ENCODE data around the gene KANSL1. TPM values are rescaled to one million over a fixed set of nuclear protein-coding genes. Genes with fewer than 3 reads are reported as not detected.

The KANSL1 gene
- total and polyA plus RNA-seq, 7 experiments from 2014 or later, result 17.4 to 230 (median 163) TPM

DNA sequence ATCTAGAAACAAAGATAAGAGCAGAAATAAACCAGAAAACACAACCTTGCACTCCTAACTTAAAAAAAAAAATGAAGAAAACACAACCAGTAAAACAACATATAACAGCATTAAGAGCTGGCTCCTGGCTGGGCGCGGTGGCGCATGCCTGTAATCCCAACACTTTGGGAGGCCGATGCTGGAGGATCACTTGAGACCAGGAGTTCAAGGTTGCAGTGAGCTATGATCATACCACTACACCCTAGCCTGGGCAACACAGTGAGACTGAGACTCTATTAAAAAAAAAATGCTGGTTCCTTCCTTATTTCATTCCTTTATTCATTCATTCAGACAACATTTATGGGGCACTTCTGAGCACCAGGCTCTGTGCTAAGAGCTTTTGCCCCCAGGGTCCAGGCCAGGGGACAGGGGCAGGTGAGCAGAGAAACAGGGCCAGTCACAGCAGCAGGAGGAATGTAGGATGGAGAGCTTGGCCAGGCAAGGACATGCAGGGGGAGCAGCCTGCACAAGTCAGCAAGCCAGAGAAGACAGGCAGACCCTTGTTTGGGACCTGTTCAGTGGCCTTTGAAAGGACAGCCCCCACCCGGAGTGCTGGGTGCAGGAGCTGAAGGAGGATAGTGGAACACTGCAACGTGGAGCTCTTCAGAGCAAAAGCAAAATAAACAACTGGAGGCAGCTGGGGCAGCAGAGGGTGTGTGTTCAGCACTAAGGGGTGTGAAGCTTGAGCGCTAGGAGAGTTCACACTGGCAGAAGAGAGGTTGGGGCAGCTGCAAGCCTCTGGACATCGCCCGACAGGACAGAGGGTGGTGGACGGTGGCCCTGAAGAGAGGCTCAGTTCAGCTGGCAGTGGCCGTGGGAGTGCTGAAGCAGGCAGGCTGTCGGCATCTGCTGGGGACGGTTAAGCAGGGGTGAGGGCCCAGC is 191.6 kb downstream of the KANSL1 start:
- no peak overlapping the region for H3K4me3 ChIP-seq (ENCODE audit: low read length)
- no peak for DNase-seq

DNA sequence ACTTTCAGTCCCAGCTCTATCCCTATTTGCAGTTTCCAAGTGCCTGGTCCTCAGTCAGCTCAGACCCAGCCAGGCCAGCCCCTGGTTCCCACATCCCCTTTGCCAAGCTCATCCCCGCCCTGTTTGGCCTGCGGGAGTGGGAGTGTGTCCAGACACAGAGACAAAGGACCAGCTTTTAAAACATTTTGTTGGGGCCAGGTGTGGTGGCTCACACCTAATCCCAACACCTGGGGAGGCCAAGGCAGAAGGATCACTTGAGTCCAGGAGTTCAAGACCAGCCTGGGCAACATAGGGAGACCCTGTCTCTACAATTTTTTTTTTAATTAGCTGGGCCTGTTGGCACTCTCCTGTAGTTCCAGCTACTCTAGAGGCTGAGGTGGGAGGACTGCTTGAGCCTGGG is 192.5 kb downstream of the KANSL1 start:
- Histone ChIP-seq H3K36me3 (ENCODE audit: control insufficient read depth in 2 of 3, insufficient read depth in 3 of 3, low read length in 3 of 3) (no peaks in the 10 kb centered on the region), H3K27me3 (ENCODE audit: control insufficient read depth in 2 of 2, insufficient read depth in 2 of 2, low read length in 2 of 2) (no peaks in the 10 kb centered on the region), H3K27ac (ENCODE audit: low read depth, low read length) (no peak overlapping the region), H3K4me3 (ENCODE audit: low read length) (no peak overlapping the region), H3K9me3 (ENCODE audit: control insufficient read depth in 2 of 3, low read length in 3 of 3) (no peaks in the 10 kb centered on the region), H3K4me1 (ENCODE audit: control insufficient read depth in 2 of 2, insufficient read depth in 2 of 2, low read length in 2 of 2) (no peaks in the 10 kb centered on the region)
- ChIA-PET POLR2A (no interaction called here), CTCF (interaction anchor here (1.1 to 5.2 kb wide), 3 partner anchors 44 to 286 kb away, joined by 5 to 29 read pairs (median 29); no protein-coding TSS in a partner anchor)
- Mint-ChIP-seq H3K27ac (no peak overlapping the region), H3K36me3 (peaks cover 0 to under 1% (median 0%) of the 10 kb centered on the region in 5 donors), H3K4me3 (no peak overlapping the region), H3K4me1 (peaks cover 0 to 4% (median 0%) of the 10 kb centered on the region in 7 donors), H3K9me3 (no peaks in the 10 kb centered on the region), H3K27me3 (peaks cover 0 to under 1% (median 0%) of the 10 kb centered on the region in 5 donors)
- no peak for DNase-seq
- no peak for ATAC-seq
- intact Hi-C loops (cut with micrococcal nuclease), result loop anchor here in 1 of 2 donors (5.0 kb wide), 1 partner anchor 42 kb away; no protein-coding TSS in a partner anchor

More for the DNA sequence above, 191.6 kb downstream of the KANSL1 start:
- Mint-ChIP-seq H3K9me3 (no peaks in the 10 kb centered on the region), H3K27ac (no peak overlapping the region), H3K36me3 (peaks cover 0 to 5% (median 0%) of the 10 kb centered on the region in 5 donors), H3K4me1 (peaks cover 0 to 4% (median 0%) of the 10 kb centered on the region in 7 donors), H3K4me3 (no peak overlapping the region), H3K27me3 (peaks cover 0 to 5% (median 0%) of the 10 kb centered on the region in 5 donors)
- Histone ChIP-seq H3K27ac (ENCODE audit: low read depth, low read length) (no peak overlapping the region), H3K9me3 (ENCODE audit: control insufficient read depth in 2 of 3, low read length in 3 of 3) (no peaks in the 10 kb centered on the region), H3K27me3 (ENCODE audit: control insufficient read depth in 2 of 2, insufficient read depth in 2 of 2, low read length in 2 of 2) (no peaks in the 10 kb centered on the region), H3K36me3 (ENCODE audit: control insufficient read depth in 2 of 3, insufficient read depth in 3 of 3, low read length in 3 of 3) (no peaks in the 10 kb centered on the region), H3K4me1 (ENCODE audit: control insufficient read depth in 2 of 2, insufficient read depth in 2 of 2, low read length in 2 of 2) (no peaks in the 10 kb centered on the region)
- intact Hi-C loops (cut with micrococcal nuclease), result loop anchor here (1.0 to 5.0 kb wide), 10 partner anchors 19 to 573 kb away; no protein-coding TSS in a partner anchor
- CTCF ChIA-PET, result interaction anchor here (0.5 to 5.2 kb wide), 12 partner anchors 15 to 1331 kb away, joined by 3 to 29 read pairs (median 6); partner anchors contain the start of gene KANSL1
- POLR2A ChIA-PET, result interaction anchor here (0.9 kb wide), 1 partner anchor 202 kb away, joined by 3 read pairs; no protein-coding TSS in a partner anchor
- no peak for ATAC-seq

DNA sequence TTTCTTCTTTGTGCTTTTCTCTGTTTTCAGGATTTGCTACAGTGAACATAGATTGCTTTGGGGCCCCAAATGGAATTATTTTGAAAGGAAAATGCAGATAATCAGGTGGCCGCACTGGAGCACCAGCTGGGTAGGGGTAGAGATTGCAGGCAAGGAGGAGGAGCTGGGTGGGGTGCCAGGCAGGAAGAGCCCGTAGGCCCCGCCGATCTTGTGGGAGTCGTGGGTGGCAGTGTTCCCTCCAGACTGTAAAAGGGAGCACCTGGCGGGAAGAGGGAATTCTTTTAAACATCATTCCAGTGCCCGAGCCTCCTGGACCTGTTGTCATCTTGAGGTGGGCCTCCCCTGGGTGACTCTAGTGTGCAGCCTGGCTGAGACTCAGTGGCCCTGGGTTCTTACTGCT is 192.9 kb downstream of the KANSL1 start:
- H3K4me1 Mint-ChIP-seq, result peaks cover 0 to 4% (median 0%) of the 10 kb centered on the region in 7 donors
- CTCF ChIA-PET, result interaction anchor here (1.1 to 5.2 kb wide), 4 partner anchors 13 to 287 kb away, joined by 4 to 29 read pairs (median 17); no protein-coding TSS in a partner anchor
- no peaks in the 10 kb centered on the region for H3K4me1 ChIP-seq (ENCODE audit: control insufficient read depth in 2 of 2, insufficient read depth in 2 of 2, low read length in 2 of 2)
- POLR2A ChIA-PET, result no interaction called here
- no peak overlapping the region for H3K4me3 ChIP-seq (ENCODE audit: low read length)
- H3K36me3 ChIP-seq (ENCODE audit: control insufficient read depth in 2 of 3, insufficient read depth in 3 of 3, low read length in 3 of 3), result no peaks in the 10 kb centered on the region
- H3K27ac Mint-ChIP-seq, result no peak overlapping the region
- DNase-seq, result no peak
- H3K27me3 ChIP-seq (ENCODE audit: control insufficient read depth in 2 of 2, insufficient read depth in 2 of 2, low read length in 2 of 2), result no peaks in the 10 kb centered on the region
- H3K27me3 Mint-ChIP-seq, result no peaks in the 10 kb centered on the region
- ATAC-seq, result no peak
- H3K36me3 Mint-ChIP-seq, result no peaks in the 10 kb centered on the region
- no peaks in the 10 kb centered on the region for H3K9me3 ChIP-seq (ENCODE audit: control insufficient read depth in 2 of 3, low read length in 3 of 3)
- no peak overlapping the region for H3K27ac ChIP-seq (ENCODE audit: low read depth, low read length)
- no peaks in the 10 kb centered on the region for H3K9me3 Mint-ChIP-seq
- no peak overlapping the region for H3K4me3 Mint-ChIP-seq
- intact Hi-C loops (cut with micrococcal nuclease), result loop anchor here in 1 of 2 donors (5.0 kb wide), 1 partner anchor 42 kb away; no protein-coding TSS in a partner anchor

DNA sequence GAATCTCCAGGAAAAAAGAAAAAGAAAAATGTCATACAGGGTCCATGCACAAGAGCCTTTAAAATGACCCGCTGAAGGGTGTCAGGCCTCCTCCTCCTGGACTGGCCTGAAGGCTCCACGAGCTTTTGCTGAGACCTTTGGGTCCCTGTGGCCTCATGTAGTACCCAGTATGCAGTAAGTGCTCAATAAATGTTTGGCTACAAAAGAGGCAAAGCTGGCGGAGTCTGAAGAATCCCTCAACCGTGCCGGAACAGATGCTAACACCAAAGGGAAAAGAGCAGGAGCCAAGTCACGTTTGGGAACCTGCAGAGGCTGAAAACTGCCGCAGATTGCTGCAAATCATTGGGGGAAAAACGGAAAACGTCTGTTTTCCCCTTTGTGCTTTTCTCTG is 193.3 kb downstream of the KANSL1 start:
- no peaks in the 10 kb centered on the region for H3K9me3 Mint-ChIP-seq
- no peaks in the 10 kb centered on the region for H3K36me3 ChIP-seq (ENCODE audit: control insufficient read depth in 2 of 3, insufficient read depth in 3 of 3, low read length in 3 of 3)
- H3K36me3 Mint-ChIP-seq, result no peaks in the 10 kb centered on the region
- no peak overlapping the region for H3K4me3 Mint-ChIP-seq
- no peak overlapping the region for H3K27ac ChIP-seq (ENCODE audit: low read depth, low read length)
- no peak overlapping the region for H3K27ac Mint-ChIP-seq
- intact Hi-C loops (cut with micrococcal nuclease), result loop anchor here in 1 of 2 donors (5.0 kb wide), 1 partner anchor 42 kb away; no protein-coding TSS in a partner anchor
- no peaks in the 10 kb centered on the region for H3K4me1 ChIP-seq (ENCODE audit: control insufficient read depth in 2 of 2, insufficient read depth in 2 of 2, low read length in 2 of 2)
- peaks cover 0 to 4% (median 0%) of the 10 kb centered on the region in 7 donors for H3K4me1 Mint-ChIP-seq
- H3K9me3 ChIP-seq (ENCODE audit: control insufficient read depth in 2 of 3, low read length in 3 of 3), result no peaks in the 10 kb centered on the region
- no peaks in the 10 kb centered on the region for H3K27me3 ChIP-seq (ENCODE audit: control insufficient read depth in 2 of 2, insufficient read depth in 2 of 2, low read length in 2 of 2)
- no peak for DNase-seq
- no peaks in the 10 kb centered on the region for H3K27me3 Mint-ChIP-seq
- ChIA-PET POLR2A (no interaction called here), CTCF (interaction anchor here (1.1 to 1.7 kb wide), 2 partner anchors 13 to 287 kb away, joined by 4 to 5 read pairs; no protein-coding TSS in a partner anchor)
- H3K4me3 ChIP-seq (ENCODE audit: low read length), result no peak overlapping the region
- ATAC-seq, result no peak

DNA sequence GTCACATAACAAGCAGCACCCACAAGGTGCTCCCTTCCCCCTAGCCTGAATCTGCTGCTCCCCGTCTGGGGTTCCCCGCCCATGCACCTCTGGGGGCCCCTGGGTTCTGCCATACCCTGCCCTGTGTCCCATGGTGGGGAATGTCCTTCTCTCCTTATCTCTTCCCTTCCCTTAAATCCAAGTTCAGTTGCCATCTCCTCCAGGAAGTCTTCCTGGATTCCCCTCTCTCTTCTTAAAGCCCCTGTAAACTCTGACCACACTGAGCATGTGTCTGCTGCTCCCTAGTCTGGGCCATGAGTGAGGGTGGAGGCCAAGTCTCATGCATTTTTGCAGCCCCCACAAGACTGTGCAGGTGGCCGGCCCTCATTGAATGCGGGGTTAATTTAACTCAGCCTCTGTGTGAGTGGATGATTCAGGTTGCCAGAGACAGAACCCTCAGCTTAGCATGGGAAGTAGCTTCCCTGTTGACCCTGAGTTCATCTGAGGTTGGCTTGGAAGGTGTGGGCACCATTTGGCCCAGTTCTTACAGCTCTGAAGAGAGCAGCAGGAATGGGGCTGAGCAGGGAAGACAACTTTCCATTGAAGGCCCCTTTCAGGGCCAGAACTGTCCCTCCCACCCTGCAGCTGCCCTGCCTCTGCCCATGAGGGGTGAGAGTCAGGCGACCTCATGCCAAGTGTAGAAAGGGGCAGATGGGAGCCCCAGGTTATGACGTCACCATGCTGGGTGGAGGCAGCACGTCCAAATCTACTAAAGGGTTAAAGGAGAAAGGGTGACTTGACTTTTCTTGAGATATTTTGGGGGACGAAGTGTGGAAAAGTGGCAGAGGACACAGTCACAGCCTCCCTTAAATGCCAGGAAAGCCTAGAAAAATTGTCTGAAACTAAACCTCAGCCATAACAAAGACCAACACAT is 194.0 kb downstream of the KANSL1 start, which contains the start of gene STH:
STH (plus strand) TSS at position 264 of the 913 bp plus-strand sequence; CDS start at position 294, 30 bp downstream.
- Mint-ChIP-seq H3K4me1 (peaks cover 0 to 4% (median 0%) of the 10 kb centered on the region in 7 donors), H3K9me3 (no peaks in the 10 kb centered on the region), H3K4me3 (no peak within 1 kb of the TSS), H3K27ac (no peak within 1 kb of the TSS), H3K36me3 (no peaks in the 10 kb centered on the region), H3K27me3 (no peaks in the 10 kb centered on the region)
- DNase-seq, result no peak
- POLR2A ChIA-PET, result no interaction called here
- H3K9me3 ChIP-seq (ENCODE audit: control insufficient read depth in 2 of 3, low read length in 3 of 3), result no peaks in the 10 kb centered on the region
- H3K27ac ChIP-seq (ENCODE audit: low read depth, low read length), result no peak within 1 kb of the TSS
- no peaks in the 10 kb centered on the region for H3K36me3 ChIP-seq (ENCODE audit: control insufficient read depth in 2 of 3, insufficient read depth in 3 of 3, low read length in 3 of 3)
- CTCF ChIA-PET, result interaction anchor here (1.7 kb wide), 1 partner anchor 12 kb away, joined by 4 read pairs; no protein-coding TSS in a partner anchor
- no peaks in the 10 kb centered on the region for H3K4me1 ChIP-seq (ENCODE audit: control insufficient read depth in 2 of 2, insufficient read depth in 2 of 2, low read length in 2 of 2)
- H3K27me3 ChIP-seq (ENCODE audit: control insufficient read depth in 2 of 2, insufficient read depth in 2 of 2, low read length in 2 of 2), result no peaks in the 10 kb centered on the region
- intact Hi-C loops (cut with micrococcal nuclease), result no loop called here
- no peak within 1 kb of the TSS for H3K4me3 ChIP-seq (ENCODE audit: low read length)
- no peak for ATAC-seq

DNA sequence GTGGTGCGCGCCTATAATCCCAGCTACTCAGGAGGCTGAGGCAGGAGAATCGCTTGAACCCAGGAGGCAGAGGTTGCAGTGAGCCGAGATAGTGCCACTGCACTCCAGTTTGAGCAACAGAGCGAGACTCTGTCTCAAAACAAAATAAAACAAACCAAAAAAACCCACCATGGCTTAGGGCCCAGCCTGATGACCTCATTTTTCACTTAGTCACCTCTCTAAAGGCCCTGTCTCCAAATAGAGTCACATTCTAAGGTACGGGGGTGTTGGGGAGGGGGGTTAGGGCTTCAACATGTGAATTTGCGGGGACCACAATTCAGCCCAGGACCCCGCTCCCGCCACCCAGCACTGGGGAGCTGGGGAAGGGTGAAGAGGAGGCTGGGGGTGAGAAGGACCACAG is 195.6 kb downstream of the KANSL1 start:
- ChIA-PET POLR2A (no interaction called here), CTCF (no interaction called here)
- Histone ChIP-seq H3K27ac (ENCODE audit: low read depth, low read length) (no peak overlapping the region), H3K36me3 (ENCODE audit: control insufficient read depth in 2 of 3, insufficient read depth in 3 of 3, low read length in 3 of 3) (no peaks in the 10 kb centered on the region), H3K27me3 (ENCODE audit: control insufficient read depth in 2 of 2, insufficient read depth in 2 of 2, low read length in 2 of 2) (no peaks in the 10 kb centered on the region), H3K9me3 (ENCODE audit: control insufficient read depth in 2 of 3, low read length in 3 of 3) (no peaks in the 10 kb centered on the region), H3K4me3 (ENCODE audit: low read length) (no peak overlapping the region), H3K4me1 (ENCODE audit: control insufficient read depth in 2 of 2, insufficient read depth in 2 of 2, low read length in 2 of 2) (no peaks in the 10 kb centered on the region)
- ATAC-seq (no peak), DNase-seq (no peak)
- intact Hi-C loops (cut with micrococcal nuclease), result no loop called here
- H3K27me3 Mint-ChIP-seq, result no peaks in the 10 kb centered on the region
- H3K27ac Mint-ChIP-seq, result no peak overlapping the region
- H3K4me3 Mint-ChIP-seq, result no peak overlapping the region
- H3K4me1 Mint-ChIP-seq, result peaks cover 0 to under 1% (median 0%) of the 10 kb centered on the region in 7 donors
- no peaks in the 10 kb centered on the region for H3K9me3 Mint-ChIP-seq
- no peaks in the 10 kb centered on the region for H3K36me3 Mint-ChIP-seq
